Activated naive CD8-positive, alpha-beta T cell (primary cell): ENCODE results near the gene FKBP15.

Experiments
- H3K27ac Mint-ChIP-seq: one replicate; pipeline ENCODE4 v1.8.0; 2021; ENCODE audit warnings: mixed read lengths
- H3K27me3 Mint-ChIP-seq: one replicate; pipeline ENCODE4 v1.8.0; 2021; ENCODE audit warnings: mixed read lengths
- H3K36me3 Mint-ChIP-seq: one replicate; pipeline ENCODE4 v1.8.0; 2021; ENCODE audit warnings: mixed read lengths
- H3K4me1 Mint-ChIP-seq: one replicate; pipeline ENCODE4 v1.8.0; 2021; ENCODE audit warnings: low read depth, mixed read lengths
- H3K4me3 Mint-ChIP-seq: one replicate; pipeline ENCODE4 v1.8.0; 2021; ENCODE audit warnings: mild to moderate bottlenecking, mixed read lengths
- H3K9me3 Mint-ChIP-seq: one replicate; pipeline ENCODE4 v1.8.0; 2021; ENCODE audit warnings: low read depth, mixed read lengths

Gene FKBP15

GRCh38 chr9:113219969-113220368 is 1.1 kb downstream of the FKBP15 start:
- Mint-ChIP-seq H3K27me3 (no peaks in the 10 kb centered on the region), H3K36me3 (peaks cover 2% of the 10 kb centered on the region), H3K4me3 (peak overlapping the region; percentile 93), H3K4me1 (peaks cover 52% of the 10 kb centered on the region), H3K9me3 (no peaks in the 10 kb centered on the region), H3K27ac (peak overlapping the region; percentile 85)

GRCh38 chr9:113219186-113219936 is 1.7 kb downstream of the FKBP15 start:
- H3K4me3 Mint-ChIP-seq: peak overlapping the region; percentile 93
- no peaks in the 10 kb centered on the region for H3K27me3 Mint-ChIP-seq
- H3K36me3 Mint-ChIP-seq: no peaks in the 10 kb centered on the region
- H3K4me1 Mint-ChIP-seq: peaks cover 55% of the 10 kb centered on the region
- H3K27ac Mint-ChIP-seq: peak overlapping the region; percentile 85
- no peaks in the 10 kb centered on the region for H3K9me3 Mint-ChIP-seq

- Mint-ChIP-seq H3K27me3 (no peaks in the 10 kb centered on the region), H3K27ac (no peak overlapping the region), H3K36me3 (no peaks in the 10 kb centered on the region), H3K4me3 (no peak overlapping the region), H3K9me3 (no peaks in the 10 kb centered on the region), H3K4me1 (peaks cover 47% of the 10 kb centered on the region)
Observed at GRCh38 chr9:113216406-113216805, 4.7 kb downstream of the FKBP15 start.

GRCh38 chr9:113215132-113215531 is 5.9 kb downstream of the FKBP15 start:
- peaks cover 42% of the 10 kb centered on the region for H3K4me1 Mint-ChIP-seq

GRCh38 chr9:113210815-113211214 is 10.3 kb downstream of the FKBP15 start:
- peaks cover 8% of the 10 kb centered on the region for H3K36me3 Mint-ChIP-seq
- H3K9me3 Mint-ChIP-seq: no peaks in the 10 kb centered on the region
- H3K27ac Mint-ChIP-seq: no peak overlapping the region

More at GRCh38 chr9:113215132-113215531, 5.9 kb downstream of the FKBP15 start:
- H3K36me3 Mint-ChIP-seq: no peaks in the 10 kb centered on the region
- H3K9me3 Mint-ChIP-seq: no peaks in the 10 kb centered on the region
- H3K27ac Mint-ChIP-seq: peak overlapping the region; percentile 72
- no peaks in the 10 kb centered on the region for H3K27me3 Mint-ChIP-seq
- no peak overlapping the region for H3K4me3 Mint-ChIP-seq

GRCh38 chr9:113205861-113206260 is 15.2 kb downstream of the FKBP15 start:
- Mint-ChIP-seq H3K36me3 (peaks cover 22% of the 10 kb centered on the region), H3K27ac (no peak overlapping the region), H3K4me1 (no peaks in the 10 kb centered on the region), H3K4me3 (no peak overlapping the region), H3K27me3 (no peaks in the 10 kb centered on the region), H3K9me3 (no peaks in the 10 kb centered on the region)

More at GRCh38 chr9:113210815-113211214, 10.3 kb downstream of the FKBP15 start:
- Mint-ChIP-seq H3K27me3 (no peaks in the 10 kb centered on the region), H3K4me3 (no peak overlapping the region), H3K4me1 (peaks cover 13% of the 10 kb centered on the region)

GRCh38 chr9:113205432-113205831 is 15.6 kb downstream of the FKBP15 start:
- H3K27ac Mint-ChIP-seq: no peak overlapping the region
- peaks cover 22% of the 10 kb centered on the region for H3K36me3 Mint-ChIP-seq
- no peaks in the 10 kb centered on the region for H3K27me3 Mint-ChIP-seq
- H3K4me3 Mint-ChIP-seq: no peak overlapping the region
- H3K4me1 Mint-ChIP-seq: no peaks in the 10 kb centered on the region
- no peaks in the 10 kb centered on the region for H3K9me3 Mint-ChIP-seq

GRCh38 chr9:113199683-113200329 is 21.3 kb downstream of the FKBP15 start:
- H3K36me3 Mint-ChIP-seq: peaks cover 13% of the 10 kb centered on the region

GRCh38 chr9:113192455-113192854 is 28.6 kb downstream of the FKBP15 start:
- H3K4me1 Mint-ChIP-seq: no peaks in the 10 kb centered on the region
- H3K9me3 Mint-ChIP-seq: no peaks in the 10 kb centered on the region
- no peaks in the 10 kb centered on the region for H3K27me3 Mint-ChIP-seq
- no peak overlapping the region for H3K4me3 Mint-ChIP-seq
- peaks cover 4% of the 10 kb centered on the region for H3K36me3 Mint-ChIP-seq
- no peak overlapping the region for H3K27ac Mint-ChIP-seq

More at GRCh38 chr9:113199683-113200329, 21.3 kb downstream of the FKBP15 start:
- Mint-ChIP-seq H3K4me1 (no peaks in the 10 kb centered on the region), H3K4me3 (no peak overlapping the region), H3K27ac (no peak overlapping the region), H3K9me3 (no peaks in the 10 kb centered on the region), H3K27me3 (no peaks in the 10 kb centered on the region)

GRCh38 chr9:113187929-113188595 is 33.0 kb downstream of the FKBP15 start:
- H3K4me1 Mint-ChIP-seq: no peaks in the 10 kb centered on the region
- no peaks in the 10 kb centered on the region for H3K27me3 Mint-ChIP-seq
- peaks cover 17% of the 10 kb centered on the region for H3K36me3 Mint-ChIP-seq
- H3K9me3 Mint-ChIP-seq: no peaks in the 10 kb centered on the region
- no peak overlapping the region for H3K4me3 Mint-ChIP-seq
- no peak overlapping the region for H3K27ac Mint-ChIP-seq

GRCh38 chr9:113186137-113186755 is 34.8 kb downstream of the FKBP15 start:
- H3K9me3 Mint-ChIP-seq: no peaks in the 10 kb centered on the region
- peaks cover 29% of the 10 kb centered on the region for H3K36me3 Mint-ChIP-seq
- H3K27ac Mint-ChIP-seq: no peak overlapping the region
- H3K4me3 Mint-ChIP-seq: no peak overlapping the region
- no peaks in the 10 kb centered on the region for H3K4me1 Mint-ChIP-seq
- H3K27me3 Mint-ChIP-seq: no peaks in the 10 kb centered on the region

GRCh38 chr9:113185271-113185670 is 35.8 kb downstream of the FKBP15 start:
- Mint-ChIP-seq H3K4me3 (no peak overlapping the region), H3K36me3 (peaks cover 27% of the 10 kb centered on the region), H3K9me3 (no peaks in the 10 kb centered on the region), H3K27me3 (no peaks in the 10 kb centered on the region), H3K27ac (peak overlapping the region; percentile 2), H3K4me1 (no peaks in the 10 kb centered on the region)

- peaks cover 27% of the 10 kb centered on the region for H3K36me3 Mint-ChIP-seq
- no peaks in the 10 kb centered on the region for H3K27me3 Mint-ChIP-seq
Observed at GRCh38 chr9:113184539-113184938, 36.5 kb downstream of the FKBP15 start.

GRCh38 chr9:113183956-113184488 is 37.1 kb downstream of the FKBP15 start:
- H3K36me3 Mint-ChIP-seq: peaks cover 27% of the 10 kb centered on the region
- no peak overlapping the region for H3K27ac Mint-ChIP-seq
- H3K4me1 Mint-ChIP-seq: no peaks in the 10 kb centered on the region

More at GRCh38 chr9:113184539-113184938, 36.5 kb downstream of the FKBP15 start:
- no peak overlapping the region for H3K4me3 Mint-ChIP-seq
- no peaks in the 10 kb centered on the region for H3K9me3 Mint-ChIP-seq
- H3K27ac Mint-ChIP-seq: no peak overlapping the region
- H3K4me1 Mint-ChIP-seq: no peaks in the 10 kb centered on the region

More at GRCh38 chr9:113183956-113184488, 37.1 kb downstream of the FKBP15 start:
- no peaks in the 10 kb centered on the region for H3K27me3 Mint-ChIP-seq
- no peak overlapping the region for H3K4me3 Mint-ChIP-seq
- H3K9me3 Mint-ChIP-seq: no peaks in the 10 kb centered on the region
